ENCODE data around the gene FILIP1L.

Gene FILIP1L

DNA sequence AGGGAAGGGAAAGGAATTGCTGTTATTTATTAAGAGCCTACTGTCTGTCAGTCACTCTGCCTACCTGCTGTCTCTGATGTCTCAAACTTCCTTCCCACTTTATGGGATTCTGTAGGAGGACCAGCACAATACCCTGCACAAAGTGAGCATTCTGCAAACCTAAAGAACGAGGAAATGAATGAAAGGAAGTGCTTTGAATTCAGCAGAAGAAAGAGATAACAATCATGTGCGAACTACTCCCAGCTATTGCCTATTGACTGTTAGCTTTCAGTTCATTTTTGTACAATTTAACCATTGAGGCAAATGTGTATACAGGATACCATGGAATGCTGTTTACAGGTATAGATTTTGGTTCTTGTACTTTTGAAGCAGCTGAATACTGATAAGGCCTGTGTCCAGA lies 229.8 kb downstream of the FILIP1L start:
- no peak for ATAC-seq
- no peak for DNase-seq

DNA sequence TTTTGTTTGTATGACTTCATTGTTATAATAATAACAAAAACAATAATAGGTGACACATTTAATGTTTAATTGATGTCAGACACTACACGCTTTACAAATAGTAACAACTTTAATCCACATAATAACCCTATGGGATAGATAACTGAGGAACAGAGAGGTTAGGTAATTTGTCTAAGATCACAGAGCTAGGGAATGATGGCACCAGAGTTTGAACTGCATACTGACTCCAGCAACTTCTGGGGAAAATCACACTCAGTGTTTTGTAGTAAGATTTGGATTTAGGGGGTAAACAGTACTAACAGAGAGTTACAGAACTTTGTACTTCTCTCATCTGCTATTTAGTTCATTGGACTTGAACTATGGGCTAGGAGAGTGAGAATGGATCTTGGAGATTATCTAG lies 230.6 kb downstream of the FILIP1L start:
- DNase-seq: no peak

GRCh38 chr3:99883138-99883461 lies 231.2 kb downstream of the FILIP1L start:
- DNase-seq (no peak), ATAC-seq (no peak)

More for the DNA sequence above, 230.6 kb downstream of the FILIP1L start:
- ATAC-seq: no peak

DNA sequence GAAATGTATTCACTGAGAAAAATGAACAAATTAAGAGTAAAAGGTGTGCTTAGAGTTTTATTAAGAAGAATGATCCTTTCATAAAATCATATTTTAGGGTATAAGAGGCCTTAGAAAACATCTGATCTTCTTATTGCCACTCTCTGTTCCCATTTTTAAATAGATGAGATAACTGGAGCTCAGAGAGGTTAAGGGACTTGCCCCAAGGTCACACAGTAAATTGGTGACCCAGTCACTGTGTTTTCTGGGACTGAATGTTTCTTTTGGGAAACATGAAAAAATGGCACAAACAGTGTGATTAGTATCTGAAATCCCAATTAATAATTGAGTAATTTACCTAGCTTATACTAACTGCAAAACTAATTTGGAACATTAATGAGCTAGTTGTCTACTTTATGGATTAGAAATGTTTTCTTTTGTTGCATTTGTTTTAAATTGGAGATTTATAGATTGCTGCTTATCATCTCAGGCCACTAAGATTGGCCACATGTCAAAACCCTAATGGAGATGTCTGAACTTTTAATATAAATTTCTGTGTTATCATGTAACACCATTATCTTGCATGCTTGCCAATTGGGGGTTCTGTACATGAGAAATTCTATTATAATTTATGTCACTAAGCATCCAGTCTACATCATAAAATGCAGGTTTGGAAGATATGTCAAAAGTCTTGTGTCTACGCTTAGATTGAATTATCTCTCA lies 231.7 kb downstream of the FILIP1L start:
- DNase-seq (no peak), ATAC-seq (no peak)

GRCh38 chr3:99881121-99881524 lies 233.2 kb downstream of the FILIP1L start:
- ATAC-seq (no peak), DNase-seq (no peak)

GRCh38 chr3:99879275-99879674 lies 235.0 kb downstream of the FILIP1L start:
- ATAC-seq: no peak
- no peak for DNase-seq

DNA sequence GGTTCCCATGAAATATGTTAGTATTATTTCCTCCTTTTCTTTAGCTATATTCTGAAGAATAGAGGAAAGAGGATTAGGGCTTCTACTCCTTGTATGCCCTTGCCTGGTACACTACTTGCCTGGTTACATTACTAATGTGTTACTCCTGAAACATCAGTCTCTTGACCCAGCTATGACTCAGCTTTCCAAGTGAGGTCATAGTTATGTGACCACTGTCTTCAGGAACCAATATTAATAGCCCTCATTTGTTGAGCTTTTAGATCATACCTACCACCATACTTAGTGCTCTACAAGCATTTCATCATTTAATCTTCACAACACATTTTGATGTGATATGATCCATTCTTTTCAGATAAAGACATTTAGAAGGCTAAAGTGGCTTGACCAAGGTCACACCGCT lies 236.3 kb downstream of the FILIP1L start:
- DNase-seq (no peak), ATAC-seq (peak; percentile 25)

- ATAC-seq: no peak
- DNase-seq: no peak
Observed at GRCh38 chr3:99877031-99877579, 237.2 kb downstream of the FILIP1L start.

DNA sequence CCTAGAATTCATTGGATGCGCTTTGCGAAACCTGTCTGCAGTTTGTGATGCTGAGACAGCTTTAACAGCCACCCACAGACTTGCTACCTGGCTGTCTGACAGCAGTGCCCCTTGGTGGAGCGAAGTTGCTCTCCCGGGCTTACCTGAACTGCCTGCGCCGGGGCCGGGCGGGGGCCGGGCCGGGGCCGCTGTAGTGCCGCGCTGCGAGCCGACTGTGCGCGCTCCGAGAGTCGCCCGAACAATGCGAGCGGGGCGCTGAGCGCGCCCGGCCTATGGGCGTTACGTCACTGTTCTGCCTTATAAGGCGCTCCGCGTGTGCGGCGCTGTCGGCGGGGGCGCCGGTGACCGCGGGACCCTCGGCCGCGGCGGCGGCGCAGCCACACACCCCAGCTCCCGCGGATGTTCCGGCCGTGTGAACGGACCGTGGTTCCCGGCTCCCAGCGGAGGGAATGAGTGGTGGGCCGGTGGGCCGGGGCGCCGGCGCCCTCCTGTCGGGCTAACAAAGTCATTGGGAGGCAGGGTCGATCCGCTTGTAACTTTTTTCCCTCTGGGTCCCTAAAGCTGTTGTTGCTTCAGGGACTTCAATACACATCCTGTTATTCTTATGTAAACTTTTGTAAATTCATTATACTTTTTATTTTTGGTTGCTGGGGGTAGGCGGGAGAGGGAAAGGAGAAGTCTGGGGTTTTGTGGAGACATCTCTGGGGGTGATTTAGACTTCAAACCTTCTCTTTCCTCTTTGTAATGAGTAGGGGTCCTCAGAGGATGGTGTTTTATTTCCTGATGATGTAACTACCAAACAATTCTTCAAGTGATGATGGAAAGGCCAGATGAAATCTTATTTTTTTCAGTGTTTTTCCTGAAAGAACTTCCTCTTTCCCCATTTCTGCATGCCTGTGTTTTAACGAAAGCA lies 238.1 kb downstream of the FILIP1L start:
- DNase-seq: peak; percentile 69

DNA sequence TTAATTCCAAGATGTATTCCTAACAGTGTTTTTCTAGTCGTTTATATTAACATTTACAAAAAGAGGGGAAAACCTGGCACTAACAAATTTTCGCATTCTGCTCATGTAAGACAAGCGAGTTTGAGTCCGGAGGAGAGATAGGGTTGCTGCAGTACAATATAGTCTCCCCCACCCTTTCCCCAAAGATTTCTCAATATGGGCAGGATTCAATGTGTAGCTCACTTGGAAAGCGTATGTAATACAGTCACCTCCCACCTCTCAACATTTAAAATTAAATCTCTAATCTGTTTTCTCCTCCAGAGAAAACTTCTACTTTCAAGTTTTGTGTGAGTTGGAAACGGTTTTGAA lies 238.7 kb downstream of the FILIP1L start:
- ATAC-seq: no peak
- DNase-seq: no peak

More for the DNA sequence above, 238.1 kb downstream of the FILIP1L start:
- peak; percentile 94 for ATAC-seq

- DNase-seq (no peak), ATAC-seq (no peak)
Observed at GRCh38 chr3:99874237-99875002, 239.9 kb downstream of the FILIP1L start.

DNA sequence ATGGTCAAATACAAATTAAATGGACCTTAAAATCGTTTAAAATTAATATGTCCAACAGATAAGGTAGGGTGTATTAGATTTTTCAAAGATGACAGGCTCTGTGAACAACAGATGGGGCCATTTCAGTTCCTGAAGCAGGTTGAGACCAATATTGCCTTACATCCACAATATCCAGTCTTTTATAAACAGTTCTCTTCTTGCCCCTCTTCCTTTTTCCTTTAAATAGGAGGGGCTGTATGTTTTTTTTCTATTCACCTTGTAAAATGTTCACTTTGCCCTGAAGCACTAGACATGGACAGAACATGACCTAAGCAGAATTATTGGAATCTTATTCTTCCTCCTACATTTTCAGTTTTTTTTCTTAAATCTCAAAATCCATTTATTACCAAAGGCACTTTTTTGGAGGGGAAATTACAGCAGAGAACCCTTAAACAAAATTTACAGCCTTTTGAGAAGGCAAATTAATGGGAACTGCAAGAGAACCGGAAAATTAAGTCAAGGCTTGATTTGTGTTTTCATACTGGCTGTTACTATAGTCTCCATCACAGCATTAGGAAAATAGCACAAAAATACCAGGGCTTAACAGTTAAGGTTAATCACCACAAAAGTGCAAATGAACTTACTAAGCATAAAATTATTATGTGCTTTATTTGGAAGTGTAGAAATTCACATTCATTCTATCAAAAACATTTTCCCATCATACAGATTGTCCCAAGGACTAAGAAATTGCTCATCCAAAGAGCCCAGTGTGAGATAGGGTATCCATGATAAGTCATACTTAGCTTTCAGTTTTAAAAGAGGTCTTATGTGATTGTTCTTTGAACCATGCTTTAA lies 240.8 kb downstream of the FILIP1L start:
- ATAC-seq: no peak

GRCh38 chr3:99872923-99873254 lies 241.4 kb downstream of the FILIP1L start:
- ATAC-seq (peak; percentile 29), DNase-seq (no peak)

More for the DNA sequence above, 240.8 kb downstream of the FILIP1L start:
- DNase-seq: no peak

DNA sequence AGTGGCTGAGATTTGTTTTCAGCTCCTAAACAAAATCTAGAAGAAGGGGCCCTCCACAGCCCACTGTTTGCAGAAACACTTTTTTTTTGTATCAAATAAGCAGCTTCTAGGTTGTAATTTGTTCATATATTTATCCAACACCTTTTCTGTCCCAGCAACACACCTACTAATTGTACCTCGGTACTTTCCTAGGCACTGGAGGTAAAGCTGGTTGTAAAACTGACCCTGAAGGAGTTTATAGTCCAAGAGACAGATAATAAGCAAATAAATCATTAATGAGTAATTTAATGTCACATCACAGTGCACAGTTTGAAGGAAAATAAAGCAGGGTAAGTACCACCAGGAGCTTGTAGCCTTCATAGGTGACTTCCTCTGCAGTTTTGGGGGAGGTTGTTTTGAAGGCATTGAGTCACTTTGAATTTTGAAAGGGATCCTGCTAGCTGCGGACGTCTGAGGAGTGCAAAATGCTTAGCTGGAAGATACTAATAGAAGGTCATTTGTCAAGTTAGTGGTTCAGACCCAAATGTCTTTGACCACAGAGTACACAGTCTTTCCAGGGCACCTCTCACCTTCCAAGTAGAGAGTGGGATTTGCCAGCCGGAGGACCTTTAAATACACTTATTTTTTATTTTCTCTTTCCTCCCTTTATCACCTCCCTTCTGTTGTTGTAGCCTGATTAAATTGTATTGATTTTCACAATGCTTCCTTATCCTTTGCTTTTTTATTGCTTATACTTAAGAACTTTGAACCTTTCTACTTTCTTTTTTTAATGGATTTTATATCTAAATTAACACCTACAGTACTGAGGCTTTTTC lies 242.9 kb downstream of the FILIP1L start:
- ATAC-seq: no peak
- no peak for DNase-seq

DNA sequence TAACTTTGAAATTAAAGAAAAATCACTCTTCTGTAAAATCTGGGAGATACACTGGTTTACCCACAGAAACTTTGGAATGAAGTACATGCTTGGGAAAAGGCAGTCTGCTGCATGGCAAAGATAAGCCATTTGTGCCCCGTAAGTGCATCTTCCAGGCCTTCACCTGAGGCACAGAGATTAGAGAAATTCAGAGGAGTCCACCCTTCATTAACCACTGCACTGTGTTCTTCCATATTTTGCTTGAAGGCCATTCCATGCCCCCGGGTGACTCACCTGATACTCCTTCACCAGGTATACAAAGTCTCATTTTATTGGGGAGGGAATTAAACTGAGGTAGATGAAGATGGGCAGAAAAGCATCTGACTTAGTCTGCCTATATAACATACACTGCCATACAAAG lies 243.6 kb downstream of the FILIP1L start:
- ATAC-seq (no peak), DNase-seq (no peak)

- ATAC-seq (no peak), DNase-seq (no peak)
Observed at GRCh38 chr3:99869621-99870020, 244.7 kb downstream of the FILIP1L start.

DNA sequence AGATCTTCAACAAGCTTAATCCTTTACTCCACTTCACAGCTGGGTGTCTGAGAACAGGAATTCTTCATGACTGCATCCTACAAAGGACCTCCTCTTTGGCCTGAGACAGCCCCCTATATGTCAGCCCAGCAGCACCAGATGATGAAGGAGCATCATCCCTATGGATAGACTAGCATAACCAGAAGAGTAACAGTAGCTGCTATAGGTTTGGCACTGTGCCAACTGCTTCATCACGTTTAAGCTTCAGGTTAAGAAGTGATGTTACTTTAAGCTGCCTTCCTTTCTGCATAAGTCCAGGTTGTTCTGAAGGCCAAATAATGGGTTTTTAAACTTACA lies 246.0 kb downstream of the FILIP1L start:
- ATAC-seq (no peak), DNase-seq (no peak)

- no peak for DNase-seq
- peak; percentile 59 for ATAC-seq
Observed at GRCh38 chr3:99867594-99868310, 246.5 kb downstream of the FILIP1L start.

- ATAC-seq (peak; percentile 67), DNase-seq (peak; percentile 8)
Observed at GRCh38 chr3:99866261-99866761, 248.0 kb downstream of the FILIP1L start.

DNA sequence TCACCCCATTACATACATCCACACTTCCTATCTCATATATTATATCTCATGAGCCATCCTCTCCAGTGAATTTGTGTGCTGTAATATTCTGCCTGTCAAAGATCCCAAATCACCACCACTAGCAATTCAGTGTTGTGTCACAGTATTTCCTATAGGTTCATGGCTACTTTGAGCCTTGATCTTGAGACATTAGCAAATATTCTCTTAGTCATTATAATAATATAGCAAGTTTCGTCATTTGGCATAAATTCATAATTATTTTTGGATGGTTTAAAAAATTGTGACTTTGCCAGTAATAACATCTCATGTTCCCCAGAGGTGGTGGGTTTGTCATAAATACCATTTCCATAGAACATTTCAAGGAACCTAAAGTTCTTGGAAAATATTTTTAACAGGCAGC lies 249.0 kb downstream of the FILIP1L start:
- ATAC-seq (no peak), DNase-seq (no peak)

Measured in stimulated activated naive CD8-positive, alpha-beta T cell treated with anti-CD3 and anti-CD28 coated beads, Interleukin-15, Interleukin-2, amounts not matched to agents 100 U/mL and 50 U/mL, for 24 hours (primary cell).